PC-9 (cell line): ENCODE data around the gene ZNF793. TPM values are rescaled to one million over a fixed set of nuclear protein-coding genes. Genes with fewer than 3 reads are reported as not detected.

ENCODE experiments used
- BruUV-seq: library from RNA; stranded (reverse); fragments of 400-500 nt; replicated peaks from 2 replicates; lab custom pipeline; 2021; lab: Mats Ljungman, UMichigan
- CTCF ChIA-PET: fragments of 300-600 bp; sonication (Branson Sonifier 250); formaldehyde crosslinking; loops from one replicate; lab custom pipeline; 2022; ENCODE audit warnings: antibody characterized with exemption; lab: Charles Lee
- POLR2A ChIA-PET: fragments of 300-600 bp; sonication (Branson Sonifier 250); formaldehyde crosslinking; loops from one replicate; lab custom pipeline; 2022; ENCODE audit warnings: antibody characterized with exemption; ENCODE audit not compliant: unreplicated experiment; lab: Charles Lee
- DNase-seq, 2 experiments: peaks; one replicate each; pipeline versions ENCODE4 v3.0.0 to v3.0.0-alpha.2; 2015 to 2022; ENCODE audit warnings: mixed read lengths in 1 of 2
- H2AFZ ChIP-seq: fragments of 200-600 bp; sonication (generic); 2 replicates; pipeline ENCODE4 v1.8.1; 2017; ENCODE audit warnings: antibody characterized with exemption
- H3F3A ChIP-seq: fragments of 200-600 bp; sonication (generic); 2 replicates; pipeline ENCODE4 v1.8.1; 2017; ENCODE audit warnings: antibody characterized with exemption, mild to moderate bottlenecking, low read depth; ENCODE audit not compliant: insufficient read depth
- H3K27ac ChIP-seq: fragments of 200-600 bp; sonication (generic); 2 replicates; pipeline ENCODE4 v1.6.1; 2016; ENCODE audit warnings: mixed run types
- H3K27me3 ChIP-seq: fragments of 200-600 bp; sonication (generic); 2 replicates; pipeline ENCODE4 v1.6.1; 2016; ENCODE audit warnings: low read depth, mixed run types; ENCODE audit not compliant: insufficient read depth
- H3K36me3 ChIP-seq: fragments of 200-600 bp; sonication (generic); 2 replicates; pipeline ENCODE4 v1.6.1; 2016; ENCODE audit warnings: low read depth, mixed run types
- H3K4me1 ChIP-seq: fragments of 200-600 bp; sonication (generic); replicated peaks from 2 replicates; pipeline ENCODE4 v1.6.1; 2016; ENCODE audit warnings: mixed run types; ENCODE audit not compliant: insufficient read depth
- H3K4me2 ChIP-seq: fragments of 200-600 bp; sonication (generic); 2 replicates; pipeline ENCODE4 v1.6.1; 2017; ENCODE audit warnings: mixed run types
- H3K4me3 ChIP-seq: fragments of 200-600 bp; sonication (generic); 2 replicates; pipeline ENCODE4 v1.6.1; 2016; ENCODE audit warnings: mixed run types
- H3K79me2 ChIP-seq: fragments of 200-600 bp; sonication (generic); 2 replicates; pipeline ENCODE4 v1.6.1; 2017; ENCODE audit warnings: low read depth, mixed run types
- H3K9me2 ChIP-seq: fragments of 200-600 bp; sonication (generic); 2 replicates; pipeline ENCODE4 v1.8.1; 2017; ENCODE audit warnings: mild to moderate bottlenecking; ENCODE audit not compliant: insufficient read depth
- H3K9me3 ChIP-seq: fragments of 200-600 bp; sonication (generic); 2 replicates; pipeline ENCODE4 v1.8.1; 2016; ENCODE audit warnings: low read depth; ENCODE audit not compliant: insufficient read depth
- H4K20me1 ChIP-seq: fragments of 200-600 bp; sonication (generic); 2 replicates; pipeline ENCODE4 v1.8.1; 2017; ENCODE audit not compliant: insufficient read depth
- EZH2 ChIP-seq: fragments of 200-600 bp; sonication (generic); IDR thresholded peaks from 2 replicates; pipeline ENCODE4 v1.8.0; 2017; ENCODE audit warnings: antibody characterized with exemption, low read depth
- intact Hi-C: fragments of 100-400 bp; cut with micrococcal nuclease; formaldehyde crosslinking; loops from one replicate; pipeline ENCODE4 v1.10.0; 2022; ENCODE audit not compliant: unreplicated experiment
- total RNA-seq: library from RNA; stranded (reverse); gene quantifications from 2 replicates; pipeline ENCODE4 v1.2.3, GENCODE V29; 2021
- TF ChIP-seq, protein P1 (sequence below): fragments of 200-600 bp; sonication (generic); conservative IDR thresholded peaks from 2 replicates; pipeline ENCODE4 v1.6.1; 2017; ENCODE audit warnings: mixed run types, antibody characterized with exemption, mild to moderate bottlenecking, moderate library complexity

ZNF793 gene
- total RNA-seq, 1 experiment from 2014 or later = 7.2 TPM

- Histone ChIP-seq H2AFZ (peak within 1 kb of the TSS; percentile 90), H3K79me2 (no peaks in the 10 kb centered on the region), H3K4me2 (peak within 1 kb of the TSS; percentile 80), H3K4me1 (peaks cover 11% of the 10 kb centered on the region; the same call in 1 of the 2 replicates), H3K27me3 (no peaks in the 10 kb centered on the region), H3K9me2 (no peaks in the 10 kb centered on the region), H3F3A (no peaks in the 10 kb centered on the region; the same call in 1 of the 2 replicates), H3K36me3 (0 out of 2 replicates have a peak, but pooled peaks cover 4% of the 10 kb centered on the region), H3K9me3 (peaks cover 16% of the 10 kb centered on the region), H3K27ac (no peak within 1 kb of the TSS), H3K4me3 (peak within 1 kb of the TSS; percentile 74), H4K20me1 (no peaks in the 10 kb centered on the region)
- intact Hi-C loops = loop anchor here (1.0 to 5.0 kb wide), 3 partner anchors 127 to 390 kb away; partner anchors contain the start of genes ZNF420, ZNF540, ZNF571 and ZNF585A
- no peak for TF ChIP-seq EZH2
- TF ChIP-seq, protein P1, sequence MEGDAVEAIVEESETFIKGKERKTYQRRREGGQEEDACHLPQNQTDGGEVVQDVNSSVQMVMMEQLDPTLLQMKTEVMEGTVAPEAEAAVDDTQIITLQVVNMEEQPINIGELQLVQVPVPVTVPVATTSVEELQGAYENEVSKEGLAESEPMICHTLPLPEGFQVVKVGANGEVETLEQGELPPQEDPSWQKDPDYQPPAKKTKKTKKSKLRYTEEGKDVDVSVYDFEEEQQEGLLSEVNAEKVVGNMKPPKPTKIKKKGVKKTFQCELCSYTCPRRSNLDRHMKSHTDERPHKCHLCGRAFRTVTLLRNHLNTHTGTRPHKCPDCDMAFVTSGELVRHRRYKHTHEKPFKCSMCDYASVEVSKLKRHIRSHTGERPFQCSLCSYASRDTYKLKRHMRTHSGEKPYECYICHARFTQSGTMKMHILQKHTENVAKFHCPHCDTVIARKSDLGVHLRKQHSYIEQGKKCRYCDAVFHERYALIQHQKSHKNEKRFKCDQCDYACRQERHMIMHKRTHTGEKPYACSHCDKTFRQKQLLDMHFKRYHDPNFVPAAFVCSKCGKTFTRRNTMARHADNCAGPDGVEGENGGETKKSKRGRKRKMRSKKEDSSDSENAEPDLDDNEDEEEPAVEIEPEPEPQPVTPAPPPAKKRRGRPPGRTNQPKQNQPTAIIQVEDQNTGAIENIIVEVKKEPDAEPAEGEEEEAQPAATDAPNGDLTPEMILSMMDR = no peak
- peak; percentile 79 to 86 for DNase-seq
- BruUV-seq = no TSS peak
- ChIA-PET POLR2A (interaction anchor here (0.6 to 0.8 kb wide), 3 partner anchors 96 to 907 kb away, joined by 3 to 7 read pairs (median 3); partner anchors contain the start of genes PSMD8 and ZNF527), CTCF (no interaction called here)
Observed at GRCh38 chr19:37466798-37467607, 39.7 kb upstream of the ZNF793 start, which contains the start of gene ZNF569. Gene ZNF569 (minus strand): TSS chr19:37467444. CDS start chr19:37444921, 22,523 bp downstream.

DNA sequence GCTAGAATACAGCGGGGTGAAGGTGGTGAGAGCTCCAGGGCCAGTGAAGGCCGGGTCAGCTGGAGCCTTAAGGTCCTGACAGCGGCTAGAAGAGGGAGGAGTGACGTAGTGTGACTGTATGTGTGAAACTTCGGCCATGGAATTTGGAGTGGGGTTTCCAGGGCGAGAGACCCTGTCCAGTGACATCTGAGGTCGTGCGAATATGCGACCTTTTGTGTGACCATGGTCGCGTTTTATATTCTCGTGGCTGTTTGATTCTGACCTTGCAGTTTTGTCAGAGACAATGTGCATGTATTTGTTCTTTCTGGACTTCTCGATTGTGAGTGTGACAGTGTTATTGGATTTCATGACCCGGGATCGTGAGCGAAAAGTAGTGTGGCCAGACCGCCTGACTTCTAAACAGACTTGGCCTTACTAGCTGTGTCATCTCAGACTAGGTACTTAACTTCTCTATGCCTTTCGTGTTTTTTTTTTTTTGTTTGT, 39.1 kb upstream of the ZNF793 start:
- Histone ChIP-seq H3F3A (no peaks in the 10 kb centered on the region; the same call in 1 of the 2 replicates), H3K27ac (no peak overlapping the region), H3K27me3 (no peaks in the 10 kb centered on the region), H3K4me2 (peak overlapping the region; percentile 80), H3K4me1 (peaks cover 11% of the 10 kb centered on the region; the same call in 1 of the 2 replicates), H3K36me3 (0 out of 2 replicates have a peak, but pooled peaks cover 4% of the 10 kb centered on the region), H3K4me3 (peak overlapping the region; percentile 74; the same call in 1 of the 2 replicates), H4K20me1 (no peaks in the 10 kb centered on the region), H3K9me3 (peaks cover 16% of the 10 kb centered on the region), H3K79me2 (no peaks in the 10 kb centered on the region), H2AFZ (peak overlapping the region; percentile 90), H3K9me2 (no peaks in the 10 kb centered on the region)
- no peak for TF ChIP-seq EZH2
- TF ChIP-seq, protein P1 = no peak
- CTCF ChIA-PET = no interaction called here
- DNase-seq = no peak
- intact Hi-C loops = loop anchor here (1.0 to 5.0 kb wide), 3 partner anchors 127 to 390 kb away; partner anchors contain the start of genes ZNF420, ZNF540, ZNF571 and ZNF585A
- no TSS peak for BruUV-seq
- POLR2A ChIA-PET = interaction anchor here (0.6 to 0.8 kb wide), 3 partner anchors 97 to 907 kb away, joined by 3 to 7 read pairs (median 3); partner anchors contain the start of genes PSMD8 and ZNF527
